22Rv1 (cell line): ENCODE data around the gene SNAPIN.

Source experiments
- ZFX ChIP-seq: fragments of 450-650 bp; IDR thresholded peaks from 2 replicates; pipeline ENCODE4 v1.6.1; 2017; ENCODE audit warnings: antibody characterized with exemption, borderline replicate concordance
- TF ChIP-seq, protein P1 (sequence below): fragments of 450-650 bp; IDR thresholded peaks from 2 replicates; pipeline ENCODE4 v1.5.1; 2017; ENCODE audit warnings: mild to moderate bottlenecking

DNA sequence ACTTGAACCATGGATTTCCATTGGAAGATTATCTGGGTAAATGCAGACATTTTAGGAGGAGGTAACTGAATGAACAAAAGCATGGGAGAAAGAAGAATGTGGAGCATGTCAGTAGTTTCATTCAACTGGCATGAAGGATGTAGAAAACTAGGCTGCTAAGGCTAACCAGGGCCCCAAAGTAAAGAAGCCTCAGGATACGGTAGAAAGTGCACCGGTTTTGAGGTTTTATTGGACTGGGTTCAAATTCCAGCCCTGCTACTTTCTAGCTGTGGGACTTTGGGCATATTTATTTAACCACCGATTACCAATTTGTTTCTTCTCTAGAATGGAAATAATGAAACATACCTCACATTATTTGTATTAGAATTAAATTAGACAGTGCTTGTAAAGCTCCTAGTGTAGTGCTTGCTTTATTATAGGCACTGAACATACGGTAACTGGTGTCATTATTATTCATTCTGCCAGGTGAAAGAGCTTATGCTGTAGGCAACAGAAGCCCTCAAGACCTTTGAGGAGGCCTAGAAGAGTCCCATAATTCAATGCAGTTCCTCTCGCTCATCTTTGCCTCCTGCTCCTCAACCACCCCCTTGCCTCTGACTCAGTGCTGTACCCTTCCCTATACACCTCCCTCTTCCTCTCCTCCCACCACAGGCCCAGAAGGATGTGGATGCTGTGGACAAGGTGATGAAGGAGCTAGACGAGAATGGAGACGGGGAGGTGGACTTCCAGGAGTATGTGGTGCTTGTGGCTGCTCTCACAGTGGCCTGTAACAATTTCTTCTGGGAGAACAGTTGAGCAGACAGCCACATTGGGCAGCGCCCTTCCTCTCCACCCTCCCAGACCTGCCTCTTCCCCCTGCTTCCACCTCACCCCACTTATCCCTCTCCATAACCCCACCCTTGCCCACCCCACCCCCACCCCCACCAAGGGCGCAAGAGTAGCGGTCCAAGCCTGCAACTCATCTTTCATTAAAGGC is 27.2 kb upstream of the SNAPIN start:
- TF ChIP-seq, protein P1, sequence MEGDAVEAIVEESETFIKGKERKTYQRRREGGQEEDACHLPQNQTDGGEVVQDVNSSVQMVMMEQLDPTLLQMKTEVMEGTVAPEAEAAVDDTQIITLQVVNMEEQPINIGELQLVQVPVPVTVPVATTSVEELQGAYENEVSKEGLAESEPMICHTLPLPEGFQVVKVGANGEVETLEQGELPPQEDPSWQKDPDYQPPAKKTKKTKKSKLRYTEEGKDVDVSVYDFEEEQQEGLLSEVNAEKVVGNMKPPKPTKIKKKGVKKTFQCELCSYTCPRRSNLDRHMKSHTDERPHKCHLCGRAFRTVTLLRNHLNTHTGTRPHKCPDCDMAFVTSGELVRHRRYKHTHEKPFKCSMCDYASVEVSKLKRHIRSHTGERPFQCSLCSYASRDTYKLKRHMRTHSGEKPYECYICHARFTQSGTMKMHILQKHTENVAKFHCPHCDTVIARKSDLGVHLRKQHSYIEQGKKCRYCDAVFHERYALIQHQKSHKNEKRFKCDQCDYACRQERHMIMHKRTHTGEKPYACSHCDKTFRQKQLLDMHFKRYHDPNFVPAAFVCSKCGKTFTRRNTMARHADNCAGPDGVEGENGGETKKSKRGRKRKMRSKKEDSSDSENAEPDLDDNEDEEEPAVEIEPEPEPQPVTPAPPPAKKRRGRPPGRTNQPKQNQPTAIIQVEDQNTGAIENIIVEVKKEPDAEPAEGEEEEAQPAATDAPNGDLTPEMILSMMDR: no peak
- no peak for TF ChIP-seq ZFX
